ENCODE measurements around the gene DOK6.

DOK6 gene

DNA sequence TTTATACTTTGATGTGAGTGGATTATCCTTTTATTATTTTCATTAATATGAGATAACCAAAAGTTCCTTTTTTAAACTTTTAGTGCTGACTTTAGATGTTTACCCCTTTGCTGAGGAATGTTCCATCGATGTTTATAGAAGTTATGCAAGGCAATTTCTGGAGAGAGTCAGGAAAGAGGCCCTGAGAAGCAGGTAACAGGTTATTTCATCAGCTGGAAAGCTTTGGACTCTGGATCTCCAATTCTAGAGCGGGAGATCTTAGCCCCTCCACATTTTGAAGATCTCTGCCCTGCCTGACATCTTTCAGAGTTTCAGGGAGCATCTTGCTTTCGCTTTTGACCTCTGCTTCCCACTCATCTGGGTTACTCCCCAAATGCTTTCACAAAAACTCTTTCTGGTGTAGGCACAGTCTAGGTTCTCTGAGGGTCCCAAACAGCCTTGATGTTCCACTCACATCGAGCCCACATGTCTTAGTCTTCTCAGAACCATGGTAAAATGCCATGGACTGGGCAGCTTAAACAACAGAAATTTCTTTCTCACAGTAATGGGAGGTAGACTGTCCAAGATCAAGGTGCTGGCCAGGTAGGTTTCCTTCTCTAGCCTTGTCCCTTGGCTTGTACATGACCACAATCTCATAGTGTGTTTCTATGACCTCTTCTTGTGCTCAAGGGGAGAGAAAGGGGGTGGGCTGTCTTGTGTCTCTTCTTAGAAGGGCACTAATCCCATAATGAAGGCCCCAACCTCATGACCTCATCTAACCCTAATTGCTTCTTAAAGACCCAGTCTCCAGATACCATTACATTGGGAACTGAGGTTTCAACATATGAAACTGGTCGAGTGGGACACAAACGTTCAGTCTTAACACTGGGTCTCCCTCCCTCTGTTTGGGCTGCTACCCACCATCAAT is 87.1 kb downstream of the DOK6 start:
- H3K4me3 ChIP-seq (ENCODE audit: low read length) = no peak overlapping the region
- TF ChIP-seq ZNF274 (IDR thresholded peaks at IDR 0.05; ENCODE audit: low read depth, low read length) = no peak

DNA sequence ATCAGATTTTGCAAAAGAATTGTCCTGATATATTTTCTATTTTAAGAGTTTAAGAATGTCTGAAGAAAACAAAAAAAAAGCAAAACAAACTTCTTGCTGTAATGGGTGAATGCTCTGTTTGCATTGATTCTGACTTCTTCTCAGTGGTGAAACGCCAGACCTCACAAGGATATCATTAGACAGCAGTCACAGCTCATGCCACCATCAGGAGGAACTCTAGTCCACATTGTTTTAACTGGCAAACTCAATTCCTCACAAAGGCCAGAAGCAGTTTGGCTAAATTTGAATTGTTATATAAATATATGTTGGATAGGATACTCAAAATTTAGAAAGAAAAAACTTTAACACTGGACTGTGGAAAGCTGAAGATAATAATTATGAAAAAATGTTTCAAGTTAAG is 89.4 kb downstream of the DOK6 start:
- no peak for TF ChIP-seq ZNF274 (IDR thresholded peaks at IDR 0.05; ENCODE audit: low read depth, low read length)
- H3K4me3 ChIP-seq (ENCODE audit: low read length) = no peak overlapping the region

DNA sequence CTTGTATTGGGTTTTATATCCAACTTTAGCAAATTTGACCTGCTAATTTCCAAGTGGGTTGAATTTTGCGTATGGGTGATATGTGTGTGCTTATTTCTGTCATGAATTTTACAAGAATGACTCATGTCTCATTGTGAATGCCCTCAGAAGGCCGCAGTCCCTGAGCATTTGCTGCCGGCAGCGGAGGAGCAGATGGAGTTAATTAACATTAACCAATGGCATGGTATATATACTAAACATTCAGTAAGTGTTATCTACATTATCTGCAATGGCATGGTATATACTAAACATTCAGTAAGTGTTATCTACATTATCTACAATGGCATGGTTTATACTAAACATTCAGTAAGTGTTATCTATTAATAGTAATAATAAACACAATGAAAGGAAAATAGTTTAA is 90.1 kb downstream of the DOK6 start:
- no peak for TF ChIP-seq ZNF274 (IDR thresholded peaks at IDR 0.05; ENCODE audit: low read depth, low read length)
- H3K4me3 ChIP-seq (ENCODE audit: low read length) = no peak overlapping the region

DNA sequence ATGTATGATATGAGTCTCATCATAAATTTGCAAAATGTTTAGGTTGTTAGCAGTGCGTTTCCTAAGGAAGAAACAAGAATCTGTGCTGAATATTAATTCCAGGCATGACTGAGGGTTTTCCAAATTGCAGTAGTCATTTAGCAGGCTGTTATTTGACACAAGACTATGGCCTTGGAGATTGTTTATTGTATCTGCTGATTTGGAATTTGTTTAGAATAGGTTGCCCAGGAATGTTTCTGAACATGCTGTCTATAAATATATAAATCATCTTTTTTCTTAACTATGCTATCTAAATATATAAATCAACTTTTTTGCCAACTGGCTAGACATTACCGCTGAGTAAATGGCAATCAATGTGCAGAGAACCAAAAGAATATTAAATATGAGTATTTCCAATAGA is 90.9 kb downstream of the DOK6 start:
- no peak overlapping the region for H3K4me3 ChIP-seq (ENCODE audit: low read length)
- TF ChIP-seq ZNF274 (IDR thresholded peaks at IDR 0.05; ENCODE audit: low read depth, low read length) = no peak

DNA sequence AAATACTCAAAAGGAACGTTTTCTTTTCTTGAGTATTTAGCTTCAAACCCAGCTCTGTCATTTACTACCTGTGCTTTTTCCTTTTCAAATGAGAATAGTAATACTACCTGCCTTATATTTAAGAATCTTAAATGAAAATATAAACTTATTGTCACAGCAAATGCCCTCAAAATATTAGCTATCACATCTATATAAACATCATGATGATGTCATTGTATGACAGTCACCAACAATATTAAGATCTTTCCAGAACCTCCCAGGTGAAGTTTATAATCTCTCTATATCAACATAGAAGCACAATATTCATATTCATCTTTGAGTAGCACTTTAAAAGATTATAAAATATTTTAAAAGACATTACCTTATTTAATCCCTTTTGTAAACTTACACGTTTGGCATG is 92.2 kb downstream of the DOK6 start:
- no peak overlapping the region for H3K4me3 ChIP-seq (ENCODE audit: low read length)
- TF ChIP-seq ZNF274 (IDR thresholded peaks at IDR 0.05; ENCODE audit: low read depth, low read length) = no peak

DNA sequence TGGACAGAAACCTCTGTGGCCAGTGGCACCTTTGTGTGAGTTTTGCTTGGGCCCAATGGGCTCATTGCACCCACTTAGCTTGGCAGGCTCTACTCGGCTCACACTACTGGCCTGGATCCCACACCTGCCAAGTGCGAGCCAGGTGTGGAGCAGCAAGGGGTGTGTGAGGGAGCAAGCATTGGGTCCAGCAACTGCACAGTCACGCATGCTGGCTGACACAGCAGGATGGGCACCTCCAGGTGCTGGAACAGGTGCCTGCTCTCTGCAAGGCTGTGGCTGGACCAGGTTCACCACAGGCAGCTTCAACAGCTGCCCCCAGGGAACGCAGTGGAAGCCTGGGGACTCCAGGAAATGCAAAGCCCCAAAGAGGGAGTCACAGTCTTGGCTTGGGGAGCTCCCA is 94.2 kb downstream of the DOK6 start:
- no peak overlapping the region for H3K4me3 ChIP-seq (ENCODE audit: low read length)
- no peak for TF ChIP-seq ZNF274 (IDR thresholded peaks at IDR 0.05; ENCODE audit: low read depth, low read length)

DNA sequence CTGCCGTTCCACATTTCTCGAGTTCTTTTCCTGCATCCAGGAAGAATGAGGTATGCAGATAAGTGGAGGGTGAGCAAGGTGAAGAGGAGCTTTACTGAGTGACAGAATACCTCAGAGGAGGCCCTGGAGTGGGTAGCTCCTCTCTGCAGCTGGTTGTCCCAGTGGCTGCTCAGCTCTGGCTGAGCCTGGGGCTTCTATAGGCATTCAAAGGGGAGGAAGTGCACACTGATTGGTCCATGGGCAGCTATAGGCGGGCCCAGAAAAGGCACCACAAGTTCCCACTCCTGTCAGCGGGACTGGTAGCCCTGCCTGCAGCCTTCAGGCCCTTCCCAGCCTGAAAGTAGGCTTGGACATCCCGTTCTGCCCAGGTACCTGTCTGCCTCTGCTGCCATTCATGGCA is 94.7 kb downstream of the DOK6 start:
- no peak overlapping the region for H3K4me3 ChIP-seq (ENCODE audit: low read length)
- no peak for TF ChIP-seq ZNF274 (IDR thresholded peaks at IDR 0.05; ENCODE audit: low read depth, low read length)

DNA sequence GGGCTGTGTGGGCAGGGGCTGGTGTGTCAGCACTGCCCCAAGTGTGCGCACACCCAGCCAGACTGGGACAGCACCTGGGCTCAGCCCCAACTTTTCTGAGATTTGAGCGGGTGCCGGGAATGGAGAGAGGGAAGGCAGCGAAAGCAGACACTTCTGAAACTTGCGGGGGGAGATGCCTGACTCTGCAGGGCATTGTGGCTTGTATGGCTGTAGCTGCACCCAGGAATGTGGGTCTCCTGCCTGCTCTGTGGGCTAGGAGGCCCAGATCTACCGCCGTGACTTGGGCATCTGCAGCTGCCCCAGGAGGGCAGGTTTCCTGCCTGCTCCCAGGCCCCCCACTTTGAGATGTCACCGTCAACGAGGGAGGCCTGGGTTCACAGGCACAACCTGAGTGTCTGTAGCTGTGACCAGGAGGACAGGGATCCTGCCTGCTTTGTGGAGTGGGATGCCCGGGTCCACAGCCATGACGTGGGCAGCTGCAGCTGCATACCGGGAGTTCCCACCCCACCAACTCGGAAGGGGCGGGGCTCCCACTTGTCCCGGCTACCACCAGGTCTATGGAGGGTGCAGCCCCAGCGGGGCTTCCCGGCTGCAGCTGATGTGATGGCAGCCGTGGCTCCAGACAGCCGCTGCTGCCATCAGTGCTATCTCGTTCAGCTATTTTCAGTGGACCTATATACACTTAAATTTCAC is 95.3 kb downstream of the DOK6 start:
- TF ChIP-seq ZNF274 (IDR thresholded peaks at IDR 0.05; ENCODE audit: low read depth, low read length) = no peak

DNA sequence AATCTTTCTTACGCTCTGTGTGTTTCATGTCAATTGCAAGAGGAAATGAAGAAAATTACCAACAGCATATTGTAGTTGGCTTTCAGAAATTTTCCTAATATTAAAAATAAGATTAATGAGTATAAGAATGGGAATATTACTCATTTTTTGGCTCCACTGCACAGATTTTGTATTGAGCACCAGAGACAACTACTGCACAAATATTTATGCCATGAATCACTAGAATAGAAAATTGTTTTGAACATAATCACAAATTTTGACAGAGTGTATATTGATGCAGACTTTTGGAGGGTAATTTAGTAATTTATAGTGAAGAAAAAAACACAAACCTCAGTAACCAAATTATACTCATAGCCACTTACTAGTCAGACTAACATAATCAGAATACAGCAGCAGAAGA is 118.3 kb downstream of the DOK6 start:
- H3K4me3 ChIP-seq (ENCODE audit: low read length) = no peak overlapping the region
- TF ChIP-seq ZNF274 (IDR thresholded peaks at IDR 0.05; ENCODE audit: low read depth, low read length) = no peak

More for the DNA sequence above, 95.3 kb downstream of the DOK6 start:
- H3K4me3 ChIP-seq (ENCODE audit: low read length) = no peak overlapping the region

DNA sequence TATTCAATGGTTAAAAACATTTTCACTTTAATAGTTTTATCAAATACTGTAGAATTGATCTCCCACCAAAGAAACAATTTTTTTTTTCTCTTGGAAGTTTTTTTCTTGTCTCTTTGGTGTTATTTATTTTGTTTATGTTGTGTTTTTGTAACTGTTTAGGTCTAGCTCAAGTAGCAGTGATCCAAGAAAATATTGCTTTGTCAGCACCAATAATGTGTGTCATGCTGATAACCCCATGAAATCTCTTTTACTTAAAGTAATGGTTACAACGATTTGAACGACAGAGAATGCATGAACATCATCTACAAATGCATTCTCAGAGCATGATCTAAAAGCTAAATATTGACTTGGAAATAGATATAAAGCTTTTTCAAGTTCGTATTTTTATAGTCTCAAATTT is 122.9 kb downstream of the DOK6 start:
- TF ChIP-seq ZNF274 (IDR thresholded peaks at IDR 0.05; ENCODE audit: low read depth, low read length) = no peak
- H3K4me3 ChIP-seq (ENCODE audit: low read length) = no peak overlapping the region

DNA sequence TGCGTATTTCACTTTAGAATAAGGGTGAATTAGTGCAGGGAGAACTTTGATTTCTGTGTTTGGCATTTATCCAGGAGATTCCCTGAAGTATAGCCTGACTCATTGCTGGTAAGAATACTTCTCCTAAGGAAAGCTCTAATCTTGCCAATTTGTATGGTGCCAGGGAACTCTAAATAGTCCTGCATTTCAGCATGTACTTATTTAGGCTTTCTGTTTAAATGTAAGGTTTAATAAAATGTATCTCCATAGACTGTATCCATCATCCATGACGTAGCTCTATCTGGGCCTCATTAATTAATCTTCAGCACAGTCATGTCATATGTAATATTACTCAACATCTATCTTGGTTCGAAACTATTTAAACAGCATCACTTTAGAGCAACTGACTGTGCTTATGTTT is 127.7 kb downstream of the DOK6 start:
- H3K4me3 ChIP-seq (ENCODE audit: low read length) = no peak overlapping the region
- TF ChIP-seq ZNF274 (IDR thresholded peaks at IDR 0.05; ENCODE audit: low read depth, low read length) = no peak

DNA sequence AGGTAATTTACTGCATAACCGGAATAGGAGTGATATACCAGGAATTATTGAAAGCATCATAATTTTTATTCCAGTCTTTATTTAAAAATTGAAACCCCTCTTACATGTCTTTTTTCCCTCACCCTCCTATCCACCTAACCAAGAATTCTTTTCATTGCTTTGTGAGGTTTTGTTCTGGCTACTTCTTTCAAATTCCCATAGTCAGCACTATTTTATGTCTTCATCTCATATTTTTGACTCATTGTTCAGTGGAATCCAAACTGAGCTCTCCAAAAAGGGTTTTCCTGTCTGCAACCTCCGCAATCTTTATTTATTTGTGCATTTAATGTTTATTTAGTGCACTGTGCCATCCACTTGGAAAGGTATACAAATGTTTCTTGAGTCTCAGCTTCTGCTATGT is 128.5 kb downstream of the DOK6 start:
- no peak for TF ChIP-seq ZNF274 (IDR thresholded peaks at IDR 0.05; ENCODE audit: low read depth, low read length)
- H3K4me3 ChIP-seq (ENCODE audit: low read length) = no peak overlapping the region

DNA sequence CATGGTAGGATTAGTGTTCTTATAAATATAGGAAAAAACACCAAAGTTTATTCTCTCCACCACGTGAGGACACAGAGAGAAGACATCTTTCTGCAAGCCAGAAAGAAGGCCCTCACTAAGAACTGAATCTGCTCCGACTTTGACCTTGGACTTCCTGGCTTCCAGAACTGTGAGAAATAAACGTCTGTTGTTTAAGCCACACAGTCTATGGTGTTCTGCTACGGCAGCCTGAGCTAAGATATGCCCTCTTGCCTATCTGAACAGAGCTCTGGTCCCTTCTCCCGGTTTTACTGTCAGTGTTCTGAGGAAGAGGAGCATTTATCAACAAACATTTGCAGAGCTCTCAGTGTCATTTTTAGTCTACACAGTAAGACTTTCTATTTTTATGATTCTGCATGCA is 131.3 kb downstream of the DOK6 start:
- TF ChIP-seq ZNF274 (IDR thresholded peaks at IDR 0.05; ENCODE audit: low read depth, low read length) = no peak
- no peak overlapping the region for H3K4me3 ChIP-seq (ENCODE audit: low read length)

DNA sequence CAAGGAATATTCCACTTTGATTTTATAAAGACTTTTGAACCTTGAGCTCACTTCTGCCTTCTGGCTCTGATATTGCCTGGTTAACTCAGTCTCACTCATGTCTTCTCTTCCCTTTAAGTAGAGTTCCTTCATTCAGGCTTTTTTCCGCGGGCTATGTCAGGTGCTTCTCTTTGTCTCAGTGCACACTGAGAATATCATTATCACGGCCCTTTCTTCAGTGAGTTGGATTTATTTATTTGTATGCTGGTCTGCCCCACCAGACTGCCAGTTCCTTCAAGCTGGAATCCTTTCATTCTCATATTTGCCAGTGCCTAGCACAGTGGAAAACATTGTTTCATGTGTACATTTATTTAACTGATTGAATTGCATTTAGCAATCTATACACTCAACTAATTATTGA is 136.5 kb downstream of the DOK6 start:
- TF ChIP-seq ZNF274 (IDR thresholded peaks at IDR 0.05; ENCODE audit: low read depth, low read length) = no peak
- H3K4me3 ChIP-seq (ENCODE audit: low read length) = no peak overlapping the region

DNA sequence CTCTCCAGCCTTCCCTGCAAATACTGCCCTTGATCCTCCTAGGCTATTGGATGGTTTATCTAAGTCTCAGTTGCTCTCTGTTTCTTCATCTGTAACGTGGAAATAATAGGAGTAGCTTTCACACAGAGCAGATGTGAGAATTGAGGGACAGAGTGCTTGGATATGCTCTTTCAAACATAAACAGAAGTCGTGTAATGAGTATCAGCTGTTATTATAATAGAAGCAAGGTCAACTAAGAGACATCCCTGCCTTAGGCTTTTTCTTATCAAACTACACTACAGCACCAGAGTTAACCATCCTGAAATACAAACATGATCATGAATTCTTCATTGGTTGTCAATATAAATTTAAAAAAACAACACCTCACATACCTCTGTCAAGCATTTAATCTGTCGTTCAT is 138.2 kb downstream of the DOK6 start:
- TF ChIP-seq ZNF274 (IDR thresholded peaks at IDR 0.05; ENCODE audit: low read depth, low read length) = no peak

More for the DNA sequence above, 138.2 kb downstream of the DOK6 start:
- H3K4me3 ChIP-seq (ENCODE audit: low read length) = no peak overlapping the region
